Measurements from ENCODE around the gene BRWD1.
A peak's percentile ranks its signal among the peaks of the same experiment; 100 is the strongest.
"Not testable (repeated sequence)": the region's sequence is repeated elsewhere in the genome, so short reads cannot be mapped to it uniquely, and the experiment has no call there.

The BRWD1 gene

GRCh38 chr21:39282911-39283310 is 30.5 kb downstream of the BRWD1 start:
- no peak for DNase-seq (ENCODE audit: low read depth, low spot score)

- no peak for DNase-seq (ENCODE audit: low read depth, low spot score)
Observed at GRCh38 chr21:39281853-39282252, 31.6 kb downstream of the BRWD1 start.

- DNase-seq (ENCODE audit: low read depth, low spot score): no peak
Observed at GRCh38 chr21:39281207-39281606, 32.2 kb downstream of the BRWD1 start.

- no peak for DNase-seq (ENCODE audit: low read depth, low spot score)
Observed at GRCh38 chr21:39269620-39270019, 43.8 kb downstream of the BRWD1 start.

- no peak for DNase-seq (ENCODE audit: low read depth, low spot score)
Observed at GRCh38 chr21:39265603-39266002, 47.8 kb downstream of the BRWD1 start.

GRCh38 chr21:39263372-39263771 is 50.1 kb downstream of the BRWD1 start:
- no peak for DNase-seq (ENCODE audit: low read depth, low spot score)

GRCh38 chr21:39258207-39258606 is 55.2 kb downstream of the BRWD1 start:
- no peak for DNase-seq (ENCODE audit: low read depth, low spot score)

GRCh38 chr21:39251326-39251725 is 62.1 kb downstream of the BRWD1 start:
- DNase-seq (ENCODE audit: low read depth, low spot score): peak; percentile 16

- DNase-seq (ENCODE audit: low read depth, low spot score): no peak
Observed at GRCh38 chr21:39238275-39238674, 75.2 kb downstream of the BRWD1 start.

GRCh38 chr21:39232861-39233291 is 80.6 kb downstream of the BRWD1 start:
- DNase-seq (ENCODE audit: low read depth, low spot score): no peak

GRCh38 chr21:39224930-39225329 is 88.5 kb downstream of the BRWD1 start:
- DNase-seq (ENCODE audit: low read depth, low spot score): no peak

- DNase-seq (ENCODE audit: low read depth, low spot score): no peak
Observed at GRCh38 chr21:39221997-39222486, 91.4 kb downstream of the BRWD1 start.

GRCh38 chr21:39221282-39221996 is 92.0 kb downstream of the BRWD1 start:
- DNase-seq (ENCODE audit: low read depth, low spot score): no peak

GRCh38 chr21:39220875-39221274 is 92.6 kb downstream of the BRWD1 start:
- DNase-seq (ENCODE audit: low read depth, low spot score): not testable (repeated sequence)

- DNase-seq (ENCODE audit: low read depth, low spot score): no peak
Observed at GRCh38 chr21:39220150-39220549, 93.3 kb downstream of the BRWD1 start.

GRCh38 chr21:39218082-39218409 is 95.4 kb downstream of the BRWD1 start:
- DNase-seq (ENCODE audit: low read depth, low spot score): no peak

- DNase-seq (ENCODE audit: low read depth, low spot score): no peak
Observed at GRCh38 chr21:39217356-39218081, 95.9 kb downstream of the BRWD1 start.

- no peak for DNase-seq (ENCODE audit: low read depth, low spot score)
Observed at GRCh38 chr21:39216290-39216689, 97.1 kb downstream of the BRWD1 start.

- DNase-seq (ENCODE audit: low read depth, low spot score): no peak
Observed at GRCh38 chr21:39215078-39215477, 98.4 kb downstream of the BRWD1 start.

- DNase-seq (ENCODE audit: low read depth, low spot score): no peak
Observed at GRCh38 chr21:39209334-39209688, 104.1 kb downstream of the BRWD1 start.

GRCh38 chr21:39208624-39209333 is 104.7 kb downstream of the BRWD1 start:
- DNase-seq (ENCODE audit: low read depth, low spot score): no peak

GRCh38 chr21:39204134-39204533 is 109.3 kb downstream of the BRWD1 start:
- no peak for DNase-seq (ENCODE audit: low read depth, low spot score)

- no peak for DNase-seq (ENCODE audit: low read depth, low spot score)
Observed at GRCh38 chr21:39198800-39199199, 114.6 kb downstream of the BRWD1 start.

Data from brain pericyte (primary cell).